HEK293T (cell line): ENCODE results near the gene DNAJB13.

ENCODE experiments used
- ARNT ChIP-seq: fragments of 450-650 bp; IDR thresholded peaks from 2 replicates; pipeline ENCODE4 v1.6.1; 2017; ENCODE audit warnings: mild to moderate bottlenecking
- NFRKB ChIP-seq: fragments of 450-650 bp; IDR thresholded peaks from 2 replicates; pipeline ENCODE4 v1.6.1; 2016; ENCODE audit warnings: mild to moderate bottlenecking, moderate library complexity

DNA sequence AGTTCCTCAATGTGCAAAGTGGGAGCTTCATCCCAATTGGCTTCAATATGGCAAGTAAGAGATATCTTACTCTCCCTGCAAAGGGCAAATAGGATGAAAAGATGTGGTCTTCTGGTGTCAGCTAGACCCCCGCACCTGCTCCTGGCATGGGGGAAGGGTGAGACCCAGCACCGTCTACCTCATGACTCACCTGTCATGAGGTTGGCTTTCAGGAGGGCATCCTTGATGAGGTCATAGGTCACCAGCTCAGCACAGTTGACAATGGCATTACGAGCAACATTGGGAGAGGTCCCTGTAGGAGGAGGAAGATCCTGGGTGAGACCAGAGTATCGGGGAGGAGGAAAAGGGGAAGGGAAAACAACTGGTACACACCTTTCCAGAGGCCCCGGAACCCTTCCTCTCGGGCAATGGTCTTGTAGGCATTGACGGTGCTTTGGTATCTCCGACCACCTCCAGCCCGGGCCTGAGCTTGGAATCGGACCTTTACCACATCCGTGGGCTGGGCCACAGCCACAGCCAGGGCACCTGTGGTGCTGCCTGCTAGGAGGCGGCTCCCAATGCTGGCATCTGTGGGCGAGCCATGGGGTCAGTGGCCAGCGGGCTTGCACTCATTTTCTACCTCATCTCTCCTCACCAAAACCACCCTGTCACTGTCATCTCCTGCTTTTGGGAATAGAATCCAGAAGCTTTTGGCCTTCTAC lies 25.8 kb downstream of the DNAJB13 start:
- TF ChIP-seq NFRKB (no peak), ARNT (no peak)
